AG04449 (cell line): ENCODE results near the gene RSPH1.

ENCODE experiments used
- CTCF ChIA-PET: fragments of 350-600 bp; formaldehyde crosslinking; extraction: SDS; loops from one replicate; lab custom pipeline; 2021; ENCODE audit warnings: antibody characterized with exemption; lab: Yijun Ruan, JAX
- POLR2A ChIA-PET: fragments of 400-600, 350-600 bp; formaldehyde crosslinking; extraction: SDS; loops from one replicate; lab custom pipeline; 2020; ENCODE audit warnings: antibody characterized with exemption, inconsistent platforms; lab: Yijun Ruan, JAX
- DNase-seq: peaks from one replicate; pipeline ENCODE4 v3.0.0-alpha.2; 2010; ENCODE audit warnings: low read depth, low spot score
- H3K4me3 ChIP-seq: 2 replicates; pipeline ENCODE4 v1.5.1; 2011; ENCODE audit warnings: low read depth, mild to moderate bottlenecking, control low read depth, low read length
- CTCF ChIP-seq: IDR thresholded peaks from one replicate; pipeline ENCODE4 v1.5.1; 2011; ENCODE audit warnings: mild to moderate bottlenecking, moderate library complexity, low read length, control low read depth, inconsistent platforms; ENCODE audit not compliant: insufficient read depth; ENCODE audit errors: missing control alignments

Gene RSPH1

GRCh38 chr21:42453224-42453985, 42.6 kb downstream of the RSPH1 start:
- no peak for TF ChIP-seq CTCF
- no peak overlapping the region for H3K4me3 ChIP-seq
- POLR2A ChIA-PET: no interaction called here
- DNase-seq: no peak
- CTCF ChIA-PET: no interaction called here

GRCh38 chr21:42452401-42453223, 43.4 kb downstream of the RSPH1 start:
- DNase-seq: no peak
- no peak overlapping the region for H3K4me3 ChIP-seq
- ChIA-PET POLR2A (no interaction called here), CTCF (no interaction called here)
- no peak for TF ChIP-seq CTCF

DNA sequence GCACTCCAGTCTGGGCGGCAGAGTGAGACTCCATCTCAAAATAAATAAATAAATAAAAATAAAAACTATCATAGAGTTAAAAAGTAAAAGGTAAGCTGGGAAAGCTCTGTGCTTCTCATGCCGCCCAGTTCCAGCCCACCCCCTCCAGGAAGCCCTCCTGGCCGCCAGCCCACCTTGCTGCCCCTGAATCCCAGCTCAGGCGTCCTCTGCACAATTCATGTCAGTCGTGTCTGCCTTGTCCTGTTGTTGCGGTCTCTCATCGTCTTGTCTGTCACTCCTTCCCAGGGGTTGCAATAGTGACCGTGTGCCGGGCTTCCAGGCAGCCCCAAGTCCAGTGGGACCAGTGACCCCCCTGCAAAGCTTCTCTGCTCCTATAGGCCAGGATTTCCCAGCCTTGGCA, 44.1 kb downstream of the RSPH1 start:
- no peak for TF ChIP-seq CTCF
- CTCF ChIA-PET: no interaction called here
- H3K4me3 ChIP-seq: no peak overlapping the region
- DNase-seq: no peak
- POLR2A ChIA-PET: no interaction called here

DNA sequence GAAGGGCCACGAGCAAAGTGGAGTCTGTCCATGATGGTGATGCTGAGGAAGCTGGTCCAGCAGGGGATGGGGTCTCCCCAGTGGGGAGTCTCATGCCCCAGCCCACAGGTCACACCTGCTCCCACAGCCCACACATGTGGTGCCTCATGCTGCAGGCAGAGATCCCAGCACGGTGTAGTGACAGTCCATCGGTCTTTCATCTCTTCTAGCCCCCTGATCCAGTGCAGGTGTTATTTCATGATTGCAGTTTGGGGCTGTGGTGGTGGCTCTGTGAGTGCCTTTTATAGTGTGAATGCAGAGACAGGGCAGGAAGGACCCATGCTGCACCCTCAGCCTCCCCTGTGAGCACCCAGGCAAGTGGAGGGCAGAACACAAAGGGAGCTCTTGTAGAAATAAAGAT, 47.3 kb downstream of the RSPH1 start:
- DNase-seq: no peak
- no peak for TF ChIP-seq CTCF
- ChIA-PET CTCF (no interaction called here), POLR2A (no interaction called here)
- no peak overlapping the region for H3K4me3 ChIP-seq

- CTCF ChIA-PET: no interaction called here
- POLR2A ChIA-PET: no interaction called here
- no peak for DNase-seq
- TF ChIP-seq CTCF: no peak
- H3K4me3 ChIP-seq: no peak overlapping the region
These were observed 48.3 kb downstream of the RSPH1 start for GRCh38 chr21:42447732-42448131.

DNA sequence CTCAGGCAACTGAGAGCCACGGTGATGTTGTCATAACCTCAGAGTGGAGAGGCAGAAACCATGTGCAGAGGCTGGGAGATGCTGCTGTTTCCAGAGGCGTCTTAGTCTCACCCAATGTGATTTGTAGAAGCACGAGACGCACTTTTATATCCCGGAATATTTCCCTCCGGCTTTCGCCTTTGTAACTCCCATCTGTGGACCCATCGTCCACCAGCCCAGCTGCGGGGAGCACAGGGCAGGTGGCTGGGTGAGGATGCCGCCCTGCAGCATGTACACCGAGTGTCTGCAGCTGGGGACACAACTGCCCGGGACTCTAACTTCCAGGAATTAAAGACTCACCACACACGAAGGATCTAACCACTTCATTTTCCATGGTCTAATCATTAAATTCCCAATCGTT, 48.8 kb downstream of the RSPH1 start:
- POLR2A ChIA-PET: no interaction called here
- TF ChIP-seq CTCF: no peak
- no peak overlapping the region for H3K4me3 ChIP-seq
- CTCF ChIA-PET: no interaction called here
- no peak for DNase-seq
